OCI-LY7 (cell line): Measurements from ENCODE around the gene KCNIP4. TPM values are rescaled to one million over a fixed set of nuclear protein-coding genes. Genes with fewer than 3 reads are reported as not detected.

Source experiments
- BruUV-seq: library from RNA; stranded (reverse); fragments of 400-500 nt; replicated peaks from 2 replicates; lab custom pipeline; 2021; lab: Mats Ljungman, UMichigan
- CTCF ChIA-PET: fragments of 300-600 bp; sonication (Branson Sonifier 250); formaldehyde crosslinking; loops from one replicate; lab custom pipeline; 2022; ENCODE audit warnings: antibody characterized with exemption; ENCODE audit not compliant: unreplicated experiment; lab: Charles Lee
- POLR2A ChIA-PET: fragments of 300-600 bp; sonication (Branson Sonifier 250); formaldehyde crosslinking; loops from one replicate; lab custom pipeline; 2022; ENCODE audit warnings: antibody characterized with exemption; lab: Charles Lee
- DNase-seq: peaks from one replicate; pipeline ENCODE4 v3.0.0-alpha.2; 2015; ENCODE audit warnings: low spot score
- H2AFZ ChIP-seq: fragments of 200-600 bp; sonication (generic), shearing (Covaris generic); 2 replicates; pipeline ENCODE4 v1.6.1; 2014; ENCODE audit warnings: mild to moderate bottlenecking, antibody characterized with exemption, low read length, moderate library complexity
- H3K27ac ChIP-seq: fragments of 200-600 bp; sonication (generic); 2 replicates; pipeline ENCODE4 v1.5.1; 2014; ENCODE audit warnings: mixed run types, low read depth, mild to moderate bottlenecking, moderate library complexity, low read length, inconsistent platforms; ENCODE audit not compliant: poor library complexity, severe bottlenecking
- H3K36me3 ChIP-seq: fragments of 200-600 bp; sonication (generic); 2 replicates; pipeline ENCODE4 v1.6.1; 2014; ENCODE audit warnings: mild to moderate bottlenecking, antibody characterized with exemption, low read length, moderate library complexity, mixed read lengths; ENCODE audit not compliant: insufficient read depth
- H3K4me1 ChIP-seq: fragments of 200-600 bp; sonication (generic); 2 replicates; pipeline ENCODE4 v1.5.1; 2014; ENCODE audit warnings: mild to moderate bottlenecking, low read length; ENCODE audit not compliant: insufficient read depth, poor library complexity, severe bottlenecking
- H3K4me2 ChIP-seq: fragments of 200-600 bp; sonication (generic); 2 replicates; pipeline ENCODE4 v1.6.1; 2014; ENCODE audit warnings: mild to moderate bottlenecking, low read length
- H3K4me3 ChIP-seq: fragments of 200-600 bp; sonication (generic); 2 replicates; pipeline ENCODE4 v1.5.1; 2014; ENCODE audit warnings: mild to moderate bottlenecking, low read depth, low read length; ENCODE audit not compliant: poor library complexity, severe bottlenecking
- H3K79me2 ChIP-seq: fragments of 200-600 bp; sonication (generic); 2 replicates; pipeline ENCODE4 v1.6.1; 2016; ENCODE audit warnings: low read depth, mild to moderate bottlenecking, low read length, moderate library complexity, mixed read lengths; ENCODE audit not compliant: insufficient read depth
- H3K9me2 ChIP-seq: fragments of 200-600 bp; sonication (generic); 2 replicates; pipeline ENCODE4 v1.6.1; 2016; ENCODE audit warnings: mild to moderate bottlenecking, low read length, mixed read lengths; ENCODE audit not compliant: insufficient read depth
- H3K9me3 ChIP-seq: fragments of 200-600 bp; sonication (generic); 2 replicates; pipeline ENCODE4 v1.6.1; 2014; ENCODE audit warnings: mild to moderate bottlenecking, mixed run types, low read length, mixed read lengths
- H4K20me1 ChIP-seq: fragments of 200-600 bp; sonication (generic); 2 replicates; pipeline ENCODE4 v1.6.1; 2014; ENCODE audit warnings: mild to moderate bottlenecking, antibody characterized with exemption, low read length, moderate library complexity, mixed read lengths; ENCODE audit not compliant: insufficient read depth
- EZH2phosphoT487 ChIP-seq: fragments of 200-600 bp; sonication (generic); IDR thresholded peaks from 2 replicates; pipeline ENCODE4 v1.6.1; 2018; ENCODE audit warnings: low read depth, borderline replicate concordance, mild to moderate bottlenecking, mixed run types, antibody characterized with exemption, low read length, moderate library complexity, mixed read lengths
- intact Hi-C: fragments of 100-400 bp; cut with micrococcal nuclease; formaldehyde crosslinking; loops from one replicate; pipeline ENCODE4 v1.10.0; 2022; ENCODE audit not compliant: unreplicated experiment
- total RNA-seq, 2 experiments: library from RNA; depleted of rRNA in 1 of 2; stranded (reverse); fragments of >200 nt in 1 of 2; shearing (Covaris generic) in 1 of 2; gene quantifications; 2 replicates each; pipeline ENCODE4 v1.2.3, GENCODE V29; 2014 to 2022
- TF ChIP-seq, protein P1 (sequence below): fragments of 200-600 bp; sonication (generic); conservative IDR thresholded peaks from 2 replicates; pipeline ENCODE4 v1.5.1; 2014; ENCODE audit warnings: mild to moderate bottlenecking, antibody characterized with exemption, low read length, moderate library complexity, mixed read lengths

The KCNIP4 gene
- total RNA-seq, 2 experiments from 2014 or later, result not detected

DNA sequence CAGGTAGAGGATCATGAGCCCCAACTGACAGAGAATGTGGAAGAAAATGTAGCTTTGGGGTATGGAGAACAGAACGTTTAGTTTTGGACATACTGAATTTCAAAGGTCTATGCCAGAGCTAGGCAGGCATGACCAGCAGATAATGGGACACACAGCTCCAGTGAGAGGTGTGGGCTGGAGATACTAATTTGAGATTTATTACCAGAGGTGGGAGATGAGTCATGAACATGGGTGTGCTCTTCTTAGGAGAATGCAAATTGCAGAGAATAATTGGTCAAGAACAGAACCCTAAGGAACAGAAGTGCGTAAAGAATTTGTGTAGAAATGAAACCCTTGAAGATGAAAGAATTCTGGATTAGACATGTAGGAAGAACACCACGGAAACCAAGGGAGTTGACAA, 1123.1 kb downstream of the KCNIP4 start:
- Histone ChIP-seq H3K9me3 (no peaks in the 10 kb centered on the region), H3K4me1 (no peaks in the 10 kb centered on the region), H3K79me2 (no peaks in the 10 kb centered on the region), H3K9me2 (no peaks in the 10 kb centered on the region), H3K36me3 (no peaks in the 10 kb centered on the region), H3K27ac (no peak overlapping the region), H3K4me2 (no peak overlapping the region), H2AFZ (no peak overlapping the region), H4K20me1 (no peaks in the 10 kb centered on the region), H3K4me3 (no peak overlapping the region)
- TF ChIP-seq EZH2phosphoT487, result no peak
- TF ChIP-seq, protein P1, sequence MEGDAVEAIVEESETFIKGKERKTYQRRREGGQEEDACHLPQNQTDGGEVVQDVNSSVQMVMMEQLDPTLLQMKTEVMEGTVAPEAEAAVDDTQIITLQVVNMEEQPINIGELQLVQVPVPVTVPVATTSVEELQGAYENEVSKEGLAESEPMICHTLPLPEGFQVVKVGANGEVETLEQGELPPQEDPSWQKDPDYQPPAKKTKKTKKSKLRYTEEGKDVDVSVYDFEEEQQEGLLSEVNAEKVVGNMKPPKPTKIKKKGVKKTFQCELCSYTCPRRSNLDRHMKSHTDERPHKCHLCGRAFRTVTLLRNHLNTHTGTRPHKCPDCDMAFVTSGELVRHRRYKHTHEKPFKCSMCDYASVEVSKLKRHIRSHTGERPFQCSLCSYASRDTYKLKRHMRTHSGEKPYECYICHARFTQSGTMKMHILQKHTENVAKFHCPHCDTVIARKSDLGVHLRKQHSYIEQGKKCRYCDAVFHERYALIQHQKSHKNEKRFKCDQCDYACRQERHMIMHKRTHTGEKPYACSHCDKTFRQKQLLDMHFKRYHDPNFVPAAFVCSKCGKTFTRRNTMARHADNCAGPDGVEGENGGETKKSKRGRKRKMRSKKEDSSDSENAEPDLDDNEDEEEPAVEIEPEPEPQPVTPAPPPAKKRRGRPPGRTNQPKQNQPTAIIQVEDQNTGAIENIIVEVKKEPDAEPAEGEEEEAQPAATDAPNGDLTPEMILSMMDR, result no peak
- no peak for DNase-seq
- intact Hi-C loops, result no loop called here
- ChIA-PET CTCF (no interaction called here), POLR2A (interaction anchor here (1.2 kb wide), 1 partner anchor 8 kb away, joined by 3 read pairs; no protein-coding TSS in a partner anchor)
- no TSS peak for BruUV-seq

DNA sequence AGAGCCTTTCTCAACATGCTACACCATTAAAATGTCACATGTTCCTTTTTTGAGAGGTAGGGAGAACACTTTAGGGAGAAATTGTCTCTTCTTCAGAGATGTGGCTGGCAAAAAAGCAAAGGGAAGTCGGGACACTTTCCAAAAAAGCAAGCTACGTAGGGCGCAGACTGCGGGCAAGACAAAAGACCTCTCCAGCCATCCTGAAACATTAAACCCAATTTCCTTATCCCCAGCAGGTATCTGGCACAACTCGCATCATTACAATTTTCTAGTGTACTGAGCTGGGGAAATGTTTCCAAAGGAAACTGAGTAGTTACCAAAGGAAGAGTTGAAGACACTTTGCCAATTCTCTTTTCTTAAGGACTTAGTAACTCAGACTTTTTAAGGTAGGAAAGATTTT, 1132.3 kb downstream of the KCNIP4 start:
- Histone ChIP-seq H3K27ac (no peak overlapping the region), H2AFZ (no peak overlapping the region), H4K20me1 (no peaks in the 10 kb centered on the region), H3K4me3 (no peak overlapping the region), H3K36me3 (no peaks in the 10 kb centered on the region), H3K79me2 (no peaks in the 10 kb centered on the region), H3K4me2 (no peak overlapping the region), H3K9me3 (no peaks in the 10 kb centered on the region), H3K9me2 (no peaks in the 10 kb centered on the region), H3K4me1 (no peaks in the 10 kb centered on the region)
- DNase-seq, result no peak
- POLR2A ChIA-PET, result interaction anchor here (0.7 kb wide), 1 partner anchor 452 kb away, joined by 4 read pairs; no protein-coding TSS in a partner anchor
- TF ChIP-seq EZH2phosphoT487, result no peak
- TF ChIP-seq, protein P1, result no peak
- no TSS peak for BruUV-seq
- CTCF ChIA-PET, result no interaction called here
- intact Hi-C loops, result no loop called here

DNA sequence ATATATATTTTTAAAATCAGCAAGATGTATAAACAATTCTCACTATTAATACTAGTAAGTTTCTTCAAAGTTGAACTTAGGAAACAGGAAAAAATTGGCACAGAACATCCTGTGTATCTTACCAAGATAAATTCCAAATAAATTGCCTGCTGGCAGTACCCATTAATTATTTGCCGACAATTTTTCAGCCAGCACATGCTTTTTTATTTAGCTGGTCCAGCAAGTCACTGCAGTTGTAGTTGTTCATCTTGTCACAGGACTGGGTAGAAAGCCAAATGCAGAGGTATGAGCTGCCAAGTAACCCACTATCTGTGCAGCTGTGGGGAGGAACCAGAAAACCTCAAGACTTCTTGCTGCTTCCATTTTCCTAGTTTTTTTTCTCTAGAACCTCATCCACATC, 1134.9 kb downstream of the KCNIP4 start:
- no peaks in the 10 kb centered on the region for H3K36me3 ChIP-seq
- no peak for TF ChIP-seq EZH2phosphoT487
- TF ChIP-seq, protein P1, result no peak
- BruUV-seq, result no TSS peak
- no peak overlapping the region for H3K4me3 ChIP-seq
- H4K20me1 ChIP-seq, result no peaks in the 10 kb centered on the region
- no peaks in the 10 kb centered on the region for H3K9me2 ChIP-seq
- intact Hi-C loops, result no loop called here
- ChIA-PET CTCF (no interaction called here), POLR2A (interaction anchor here (0.6 to 0.8 kb wide), 2 partner anchors 25 to 124 kb away, joined by 5 read pairs; no protein-coding TSS in a partner anchor)
- H2AFZ ChIP-seq, result no peak overlapping the region
- H3K9me3 ChIP-seq, result no peaks in the 10 kb centered on the region
- no peak overlapping the region for H3K4me2 ChIP-seq
- H3K79me2 ChIP-seq, result no peaks in the 10 kb centered on the region
- no peaks in the 10 kb centered on the region for H3K4me1 ChIP-seq
- H3K27ac ChIP-seq, result no peak overlapping the region
- DNase-seq, result no peak
